Measurements from ENCODE around the gene RUNX2. TPM values are rescaled to one million over a fixed set of nuclear protein-coding genes. Genes with fewer than 3 reads are reported as not detected.

RUNX2 gene
- polyA plus RNA-seq, 1 donor: 0.66 TPM

GRCh38 chr6:45411959-45412358 is 83.8 kb downstream of the RUNX2 start:
- no peak for DNase-seq (ENCODE audit: low read depth)

- no peak for DNase-seq (ENCODE audit: low read depth)
Measured at GRCh38 chr6:45415315-45415714, 87.2 kb downstream of the RUNX2 start.

- no peak for DNase-seq (ENCODE audit: low read depth)
Measured at GRCh38 chr6:45415788-45416518, 87.8 kb downstream of the RUNX2 start.

GRCh38 chr6:45416700-45417099 is 88.6 kb downstream of the RUNX2 start:
- DNase-seq (ENCODE audit: low read depth): no peak

DNA sequence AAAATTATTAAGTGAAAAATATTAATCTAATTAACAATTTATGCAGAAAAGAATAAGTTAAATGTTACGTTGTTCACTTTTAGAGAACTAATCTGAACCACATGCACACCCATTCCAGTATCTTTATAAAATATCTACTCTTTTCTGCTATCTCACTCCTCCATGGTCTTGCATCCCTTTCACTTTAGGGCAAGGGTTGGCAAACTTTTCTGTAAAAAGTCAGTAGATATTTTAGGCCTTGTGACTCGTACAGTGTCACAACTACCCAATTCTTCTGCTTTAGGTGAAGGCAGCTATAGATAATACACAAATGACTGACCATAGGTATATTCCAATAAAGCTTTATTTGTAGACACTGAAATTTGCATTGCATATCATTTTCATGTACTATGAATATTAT is 89.3 kb downstream of the RUNX2 start:
- no peak for DNase-seq (ENCODE audit: low read depth)

GRCh38 chr6:45419571-45420082 is 91.5 kb downstream of the RUNX2 start:
- DNase-seq (ENCODE audit: low read depth): no peak

- no peak for DNase-seq (ENCODE audit: low read depth)
Measured at GRCh38 chr6:45420083-45420908, 92.2 kb downstream of the RUNX2 start.

GRCh38 chr6:45420909-45421708 is 93.0 kb downstream of the RUNX2 start:
- no peak for DNase-seq (ENCODE audit: low read depth)

DNA sequence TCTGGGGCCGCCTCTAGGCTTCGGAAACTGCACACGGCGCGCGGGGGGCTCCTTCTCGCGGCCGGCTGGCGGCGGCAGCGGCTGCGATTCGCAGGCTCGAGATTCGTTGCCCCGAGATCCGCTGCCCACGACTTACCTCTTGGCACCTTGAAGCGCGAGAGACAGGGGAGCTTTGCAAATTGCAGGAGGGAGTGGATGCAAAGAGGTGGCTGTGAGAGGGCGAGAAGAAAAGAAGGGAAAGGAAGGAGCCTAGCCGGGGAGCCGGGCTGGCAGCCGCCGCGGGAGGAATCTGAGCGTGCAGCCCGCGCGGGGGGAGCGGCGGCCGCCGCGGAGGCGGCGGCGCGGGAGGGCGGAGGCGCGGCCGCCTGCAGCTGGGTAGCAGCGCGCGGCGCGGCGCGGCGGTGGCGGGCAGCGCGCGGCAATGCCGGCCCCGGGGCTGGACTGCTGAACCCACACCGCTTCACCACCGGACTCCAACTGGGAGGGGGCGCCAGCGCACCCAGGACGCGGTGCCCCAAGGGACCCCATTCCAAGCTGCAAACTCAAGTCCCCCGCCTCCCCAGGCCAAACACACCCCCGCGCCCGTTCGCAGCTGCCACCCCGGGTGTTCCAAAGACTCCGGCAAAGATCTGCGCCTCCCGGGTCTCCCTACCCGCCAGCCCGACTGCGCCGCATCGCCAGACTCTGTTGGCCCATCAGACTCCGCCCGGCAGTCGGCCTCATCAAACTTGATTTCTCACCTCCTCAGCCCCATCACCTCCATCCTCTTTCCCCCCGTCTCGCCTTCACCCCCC is 93.8 kb downstream of the RUNX2 start:
- no peak for DNase-seq (ENCODE audit: low read depth)

GRCh38 chr6:45422503-45423110 is 94.5 kb downstream of the RUNX2 start:
- no peak for DNase-seq (ENCODE audit: low read depth)

GRCh38 chr6:45423111-45423823 is 95.1 kb downstream of the RUNX2 start:
- DNase-seq (ENCODE audit: low read depth): no peak

- no peak for DNase-seq (ENCODE audit: low read depth)
Measured at GRCh38 chr6:45423824-45424450, 95.8 kb downstream of the RUNX2 start.

DNA sequence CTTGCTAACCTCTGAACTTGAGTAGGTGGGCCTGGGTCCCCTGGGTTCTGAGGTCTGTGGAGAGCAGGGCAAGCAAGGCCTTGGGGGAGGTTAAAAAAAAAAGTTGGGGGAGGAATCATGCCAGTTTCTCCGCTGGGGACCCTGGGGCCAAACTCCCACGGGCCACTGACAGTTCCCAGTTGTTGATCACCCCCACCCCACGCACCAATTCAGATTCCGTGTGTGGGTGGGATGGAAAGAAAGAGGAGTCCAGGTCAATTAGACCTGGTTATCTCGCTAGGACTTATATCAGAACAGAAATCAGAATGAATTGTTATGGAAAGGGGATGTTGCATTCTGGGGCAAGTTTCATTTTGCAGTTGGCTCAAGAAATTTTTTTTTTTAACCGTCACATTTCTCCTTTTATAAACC is 96.3 kb downstream of the RUNX2 start:
- DNase-seq (ENCODE audit: low read depth): no peak

DNA sequence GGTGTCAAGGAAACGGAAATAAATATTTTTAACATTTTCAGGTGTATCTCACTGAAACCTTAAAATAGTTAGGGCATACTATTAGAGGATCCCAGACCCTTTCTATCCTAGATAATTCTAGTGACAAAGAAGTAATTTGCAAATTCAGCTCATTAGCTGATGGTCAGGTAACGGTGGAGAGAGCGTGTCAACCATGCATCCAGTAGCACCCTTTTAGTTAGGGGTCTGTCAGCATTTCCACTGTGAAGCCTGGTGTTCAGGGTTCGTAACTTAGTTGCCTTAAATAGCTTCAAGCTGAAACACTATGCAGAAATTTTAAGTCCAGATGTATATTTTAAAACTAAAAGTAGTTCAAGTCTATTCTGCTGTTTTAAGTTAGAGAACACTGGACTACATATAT is 98.1 kb downstream of the RUNX2 start:
- DNase-seq (ENCODE audit: low read depth): no peak

GRCh38 chr6:45427726-45428125 is 99.6 kb downstream of the RUNX2 start:
- no peak for DNase-seq (ENCODE audit: low read depth)

- no peak for DNase-seq (ENCODE audit: low read depth)
Measured at GRCh38 chr6:45428727-45429126, 100.6 kb downstream of the RUNX2 start.

- no peak for DNase-seq (ENCODE audit: low read depth)
Measured at GRCh38 chr6:45430590-45431202, 102.6 kb downstream of the RUNX2 start.

DNA sequence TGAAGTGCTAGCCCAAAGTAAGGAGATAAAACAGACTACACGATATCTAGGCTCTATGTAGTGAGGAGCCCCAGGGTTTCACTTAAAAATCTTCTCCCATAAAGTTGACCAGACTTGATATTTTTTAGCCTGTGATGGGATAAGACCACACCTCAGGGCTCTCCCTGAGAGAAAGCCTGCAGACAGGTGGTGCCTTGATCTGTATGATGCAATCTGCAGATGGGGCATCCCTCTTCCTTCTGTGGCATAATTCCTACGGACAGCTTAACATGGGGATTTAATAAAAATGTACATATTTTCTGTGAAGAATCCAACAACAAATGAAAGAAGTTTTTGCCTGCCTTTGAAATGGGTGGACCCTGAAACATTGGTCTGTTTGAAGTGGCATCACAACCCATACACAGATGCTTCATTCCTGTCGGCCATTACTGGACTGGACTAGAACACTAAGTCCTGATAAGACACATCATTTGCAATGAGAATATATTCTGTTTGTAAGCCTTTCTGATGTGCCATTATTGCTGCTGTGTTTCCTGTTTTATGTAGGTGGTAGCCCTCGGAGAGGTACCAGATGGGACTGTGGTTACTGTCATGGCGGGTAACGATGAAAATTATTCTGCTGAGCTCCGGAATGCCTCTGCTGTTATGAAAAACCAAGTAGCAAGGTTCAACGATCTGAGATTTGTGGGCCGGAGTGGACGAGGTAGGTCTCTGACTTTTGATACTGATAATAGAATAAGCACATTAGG is 103.4 kb downstream of the RUNX2 start:
- DNase-seq (ENCODE audit: low read depth): no peak

Measured in forelimb muscle (tissue), 1 donor.